ENCODE measurements around the gene FA2H.
"Not testable (repeated sequence)": the region's sequence is repeated elsewhere in the genome, so short reads cannot be mapped to it uniquely, and the experiment has no call there.

The FA2H gene

GRCh38 chr16:74679983-74680382, 94.6 kb downstream of the FA2H start:
- H3K27ac ChIP-seq (ENCODE audit: low read depth, low read length, severe bottlenecking): no peak overlapping the region
- no peaks in the 10 kb centered on the region for H3K36me3 ChIP-seq (ENCODE audit: control insufficient read depth, insufficient read depth, low read length)
- H3K4me1 ChIP-seq (ENCODE audit: control insufficient read depth, insufficient read depth, low read length, poor library complexity, severe bottlenecking): no peaks in the 10 kb centered on the region
- no peak overlapping the region for H3K4me3 ChIP-seq (ENCODE audit: extremely low read depth, insufficient read depth, low read length, poor library complexity, severe bottlenecking)
- 18 to 40% methylated on average over 1 of the region's 2 CpGs for WGBS, 2 experiments (ENCODE audit: insufficient coverage in 2 of 2)
- no peaks in the 10 kb centered on the region for H3K9me3 ChIP-seq (ENCODE audit: control insufficient read depth, low read length)

GRCh38 chr16:74677868-74678267, 96.8 kb downstream of the FA2H start:
- no peaks in the 10 kb centered on the region for H3K9me3 ChIP-seq (ENCODE audit: control insufficient read depth, low read length)
- no peak overlapping the region for H3K4me3 ChIP-seq (ENCODE audit: extremely low read depth, insufficient read depth, low read length, poor library complexity, severe bottlenecking)
- H3K27ac ChIP-seq (ENCODE audit: low read depth, low read length, severe bottlenecking): no peak overlapping the region
- H3K4me1 ChIP-seq (ENCODE audit: control insufficient read depth, insufficient read depth, low read length, poor library complexity, severe bottlenecking): no peaks in the 10 kb centered on the region
- no peaks in the 10 kb centered on the region for H3K36me3 ChIP-seq (ENCODE audit: control insufficient read depth, insufficient read depth, low read length)
- 95 to 97% methylated on average over 2 to 4 of the region's 4 CpGs for WGBS, 2 experiments (ENCODE audit: insufficient coverage in 2 of 2)

GRCh38 chr16:74673876-74674275, 100.7 kb downstream of the FA2H start:
- no peaks in the 10 kb centered on the region for H3K36me3 ChIP-seq (ENCODE audit: control insufficient read depth, insufficient read depth, low read length)
- H3K27ac ChIP-seq (ENCODE audit: low read depth, low read length, severe bottlenecking): no peak overlapping the region
- no peaks in the 10 kb centered on the region for H3K4me1 ChIP-seq (ENCODE audit: control insufficient read depth, insufficient read depth, low read length, poor library complexity, severe bottlenecking)
- 100% methylated on average over 1 to 2 of the region's 3 CpGs for WGBS, 2 experiments (ENCODE audit: insufficient coverage in 2 of 2)
- H3K9me3 ChIP-seq (ENCODE audit: control insufficient read depth, low read length): no peaks in the 10 kb centered on the region
- no peak overlapping the region for H3K4me3 ChIP-seq (ENCODE audit: extremely low read depth, insufficient read depth, low read length, poor library complexity, severe bottlenecking)

GRCh38 chr16:74668877-74669276, 105.7 kb downstream of the FA2H start:
- not testable (repeated sequence) for H3K27ac ChIP-seq (ENCODE audit: low read depth, low read length, severe bottlenecking); H3K4me3 ChIP-seq (ENCODE audit: extremely low read depth, insufficient read depth, low read length, poor library complexity, severe bottlenecking); H3K9me3 ChIP-seq (ENCODE audit: control insufficient read depth, low read length); H3K4me1 ChIP-seq (ENCODE audit: control insufficient read depth, insufficient read depth, low read length, poor library complexity, severe bottlenecking)
- peaks cover 15% of the 10 kb centered on the region for H3K36me3 ChIP-seq (ENCODE audit: control insufficient read depth, insufficient read depth, low read length)
- 92% methylated on average over 5 of the region's 10 CpGs; no CpG with 5 or more reads in 1 of the 2 experiments for WGBS, 2 experiments (ENCODE audit: insufficient coverage in 2 of 2)

- peak overlapping the region; percentile 63 for H3K27ac ChIP-seq (ENCODE audit: low read depth, low read length, severe bottlenecking)
- WGBS, 2 experiments (ENCODE audit: insufficient coverage in 2 of 2): 10 to 14% methylated on average over 16 to 20 of the region's 23 CpGs
Measured at GRCh38 chr16:74667255-74667700, 107.3 kb downstream of the FA2H start.

GRCh38 chr16:74666425-74667254, 108.0 kb downstream of the FA2H start, which contains the start of gene RFWD3:
Gene RFWD3, minus strand, starts transcription at chr16:74666877. Its CDS starts 5,428 bp downstream, at chr16:74661449.
- Histone ChIP-seq H3K36me3 (ENCODE audit: control insufficient read depth, insufficient read depth, low read length) (peaks cover 36% of the 10 kb centered on the region), H3K4me1 (ENCODE audit: control insufficient read depth, insufficient read depth, low read length, poor library complexity, severe bottlenecking) (peaks cover 3% of the 10 kb centered on the region), H3K4me3 (ENCODE audit: extremely low read depth, insufficient read depth, low read length, poor library complexity, severe bottlenecking) (peak within 1 kb of the TSS; percentile 97), H3K9me3 (ENCODE audit: control insufficient read depth, low read length) (no peaks in the 10 kb centered on the region), H3K27ac (ENCODE audit: low read depth, low read length, severe bottlenecking) (peak within 1 kb of the TSS; percentile 78)
- 0 to 1% methylated on average over 41 to 52 of the region's 63 CpGs for WGBS, 2 experiments (ENCODE audit: insufficient coverage in 2 of 2)

More at GRCh38 chr16:74667255-74667700, 107.3 kb downstream of the FA2H start:
- Histone ChIP-seq H3K4me3 (ENCODE audit: extremely low read depth, insufficient read depth, low read length, poor library complexity, severe bottlenecking) (peak overlapping the region; percentile 97), H3K36me3 (ENCODE audit: control insufficient read depth, insufficient read depth, low read length) (peaks cover 31% of the 10 kb centered on the region), H3K4me1 (ENCODE audit: control insufficient read depth, insufficient read depth, low read length, poor library complexity, severe bottlenecking) (peaks cover 3% of the 10 kb centered on the region), H3K9me3 (ENCODE audit: control insufficient read depth, low read length) (no peaks in the 10 kb centered on the region)

- H3K4me1 ChIP-seq (ENCODE audit: control insufficient read depth, insufficient read depth, low read length, poor library complexity, severe bottlenecking): peaks cover 3% of the 10 kb centered on the region
- peaks cover 42% of the 10 kb centered on the region for H3K36me3 ChIP-seq (ENCODE audit: control insufficient read depth, insufficient read depth, low read length)
- peak overlapping the region; percentile 78 for H3K27ac ChIP-seq (ENCODE audit: low read depth, low read length, severe bottlenecking)
- 0% methylated on average over 6 of the region's 8 CpGs for WGBS, 2 experiments (ENCODE audit: insufficient coverage in 2 of 2)
- H3K4me3 ChIP-seq (ENCODE audit: extremely low read depth, insufficient read depth, low read length, poor library complexity, severe bottlenecking): peak overlapping the region; percentile 97
- H3K9me3 ChIP-seq (ENCODE audit: control insufficient read depth, low read length): no peaks in the 10 kb centered on the region
Measured at GRCh38 chr16:74666010-74666421, 108.6 kb downstream of the FA2H start.

All from mesodermal cell (in vitro differentiated cells).